NCI-H1436 treated with DMSO at 0.1 percent for 48 hours (cell line): ENCODE measurements around the gene LINC00237.

ENCODE experiments used
- DNase-seq: peaks from one replicate; lab custom pipeline; 2025; lab: John Stamatoyannopoulos, UW

Gene LINC00237

GRCh38 chr20:21046413-21047070 is 59.6 kb downstream of the LINC00237 start:
- no peak for DNase-seq
